Neural progenitor cell (in vitro differentiated cells): ENCODE data around the gene USP13. TPM values are rescaled to one million over a fixed set of nuclear protein-coding genes. Genes with fewer than 3 reads are reported as not detected.
A peak's percentile ranks its signal among the peaks of the same experiment; 100 is the strongest.

Experiments
- DNase-seq: peaks from one replicate; pipeline ENCODE4 v3.0.0-alpha.2; 2016; ENCODE audit warnings: low spot score
- H2AFZ ChIP-seq: fragments of 200-600 bp; sonication (generic); replicated peaks from 2 replicates; pipeline ENCODE4 v1.6.1; 2016; ENCODE audit warnings: antibody characterized with exemption
- H3F3A ChIP-seq: fragments of 200-600 bp; sonication (generic); 2 replicates; pipeline ENCODE4 v1.6.1; 2016; ENCODE audit warnings: antibody characterized with exemption, low read depth
- H3K27ac ChIP-seq: fragments of 200-600 bp; sonication (generic); 2 replicates; pipeline ENCODE4 v1.5.1; 2016; ENCODE audit warnings: mild to moderate bottlenecking
- H3K27me3 ChIP-seq: fragments of 200-600 bp; sonication (generic); 2 replicates; pipeline ENCODE4 v1.6.1; 2016; ENCODE audit warnings: mild to moderate bottlenecking, moderate library complexity
- H3K36me3 ChIP-seq: fragments of 200-600 bp; sonication (generic); 2 replicates; pipeline ENCODE4 v1.5.1; 2016
- H3K4me1 ChIP-seq: fragments of 200-600 bp; sonication (generic); 2 replicates; pipeline ENCODE4 v1.6.1; 2016; ENCODE audit warnings: mixed run types
- H3K4me2 ChIP-seq: fragments of 200-600 bp; sonication (generic); 2 replicates; pipeline ENCODE4 v1.6.1; 2016
- H3K4me3 ChIP-seq: fragments of 200-600 bp; sonication (generic); 2 replicates; pipeline ENCODE4 v1.5.1; 2016
- H3K79me2 ChIP-seq: fragments of 200-600 bp; sonication (generic); 2 replicates; pipeline ENCODE4 v1.6.1; 2016; ENCODE audit warnings: low read depth
- H3K9ac ChIP-seq: fragments of 200-600 bp; sonication (generic); 2 replicates; pipeline ENCODE4 v1.6.1; 2016
- H3K9me3 ChIP-seq: fragments of 200-600 bp; sonication (generic); 2 replicates; pipeline ENCODE4 v1.5.1; 2016; ENCODE audit warnings: low read depth
- H4K20me1 ChIP-seq: fragments of 200-600 bp; sonication (generic); 2 replicates; pipeline ENCODE4 v1.6.1; 2016; ENCODE audit warnings: low read depth
- H3K27ac Mint-ChIP-seq: 3 replicates; pipeline ENCODE4 v1.8.0; 2021; ENCODE audit warnings: mixed read lengths
- H3K27me3 Mint-ChIP-seq: 2 replicates; pipeline ENCODE4 v1.8.0; 2022; ENCODE audit warnings: low read depth, mild to moderate bottlenecking, inconsistent platforms, moderate library complexity, mixed read lengths; ENCODE audit not compliant: insufficient read depth
- H3K36me3 Mint-ChIP-seq: 3 replicates; pipeline ENCODE4 v1.8.0; 2021; ENCODE audit warnings: mixed read lengths
- H3K4me1 Mint-ChIP-seq: 3 replicates; pipeline ENCODE4 v1.8.0; 2021; ENCODE audit warnings: mixed read lengths
- H3K4me3 Mint-ChIP-seq: 3 replicates; pipeline ENCODE4 v1.8.0; 2021; ENCODE audit warnings: mild to moderate bottlenecking, moderate library complexity, mixed read lengths
- H3K9me3 Mint-ChIP-seq: 3 replicates; pipeline ENCODE4 v1.8.0; 2020; ENCODE audit warnings: mixed read lengths
- EZH2 ChIP-seq: fragments of 200-600 bp; sonication (generic); IDR thresholded peaks from 2 replicates; pipeline ENCODE4 v1.6.1; 2017; ENCODE audit warnings: antibody characterized with exemption, mild to moderate bottlenecking, moderate library complexity
- EZH2phosphoT487 ChIP-seq: fragments of 200-600 bp; sonication (generic); IDR thresholded peaks from 2 replicates; pipeline ENCODE4 v1.6.1; 2017; ENCODE audit warnings: antibody characterized with exemption
- total RNA-seq: library from RNA; depleted of rRNA; stranded (reverse); fragments of >200 nt; gene quantifications from 2 replicates; pipeline ENCODE4 v1.2.3, GENCODE V29; 2015; ENCODE audit warnings: low replicate concordance
- TF ChIP-seq, protein P1 (sequence below): fragments of 200-600 bp; sonication (generic); IDR thresholded peaks from 2 replicates; pipeline ENCODE4 v1.5.1; 2017; ENCODE audit warnings: antibody characterized with exemption, mild to moderate bottlenecking

The USP13 gene
- total RNA-seq, 1 donor from 2014 or later, result 17.7 TPM

DNA sequence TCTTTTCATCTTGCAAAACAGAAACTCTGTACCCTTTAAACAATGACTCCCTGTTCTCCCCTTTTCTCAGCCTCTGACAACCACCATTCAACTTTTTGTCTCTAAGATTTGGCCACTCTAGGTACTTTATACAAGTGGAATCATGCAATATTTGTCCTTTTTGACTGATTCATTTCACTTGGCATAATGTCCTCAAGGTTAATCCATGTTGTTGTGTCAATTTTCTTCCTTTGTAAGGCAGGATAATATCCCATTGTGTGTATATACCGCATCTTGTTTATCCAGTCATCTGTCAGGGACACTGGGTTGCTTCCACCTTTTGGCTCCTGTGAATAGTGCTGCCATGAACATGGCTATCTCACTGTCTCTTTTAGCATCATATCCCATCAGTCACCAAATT is 10.3 kb downstream of the USP13 start:
- Histone ChIP-seq H3K27ac (no peak overlapping the region), H3K27me3 (no peaks in the 10 kb centered on the region), H2AFZ (no peak overlapping the region), H3K79me2 (peaks cover 99% of the 10 kb centered on the region), H3F3A (peaks cover 21% of the 10 kb centered on the region), H3K4me3 (no peak overlapping the region), H3K9ac (no peak overlapping the region), H3K36me3 (no peaks in the 10 kb centered on the region), H4K20me1 (peaks cover 96% of the 10 kb centered on the region), H3K4me2 (no peak overlapping the region), H3K9me3 (no peaks in the 10 kb centered on the region), H3K4me1 (peaks cover 38% of the 10 kb centered on the region)
- Mint-ChIP-seq H3K36me3 (peaks cover 12% of the 10 kb centered on the region), H3K27me3 (peaks cover 2% of the 10 kb centered on the region), H3K4me1 (peaks cover 48% of the 10 kb centered on the region), H3K9me3 (no peaks in the 10 kb centered on the region), H3K4me3 (no peak overlapping the region), H3K27ac (peak overlapping the region; percentile 4)
- no peak for DNase-seq
- TF ChIP-seq, protein P1, sequence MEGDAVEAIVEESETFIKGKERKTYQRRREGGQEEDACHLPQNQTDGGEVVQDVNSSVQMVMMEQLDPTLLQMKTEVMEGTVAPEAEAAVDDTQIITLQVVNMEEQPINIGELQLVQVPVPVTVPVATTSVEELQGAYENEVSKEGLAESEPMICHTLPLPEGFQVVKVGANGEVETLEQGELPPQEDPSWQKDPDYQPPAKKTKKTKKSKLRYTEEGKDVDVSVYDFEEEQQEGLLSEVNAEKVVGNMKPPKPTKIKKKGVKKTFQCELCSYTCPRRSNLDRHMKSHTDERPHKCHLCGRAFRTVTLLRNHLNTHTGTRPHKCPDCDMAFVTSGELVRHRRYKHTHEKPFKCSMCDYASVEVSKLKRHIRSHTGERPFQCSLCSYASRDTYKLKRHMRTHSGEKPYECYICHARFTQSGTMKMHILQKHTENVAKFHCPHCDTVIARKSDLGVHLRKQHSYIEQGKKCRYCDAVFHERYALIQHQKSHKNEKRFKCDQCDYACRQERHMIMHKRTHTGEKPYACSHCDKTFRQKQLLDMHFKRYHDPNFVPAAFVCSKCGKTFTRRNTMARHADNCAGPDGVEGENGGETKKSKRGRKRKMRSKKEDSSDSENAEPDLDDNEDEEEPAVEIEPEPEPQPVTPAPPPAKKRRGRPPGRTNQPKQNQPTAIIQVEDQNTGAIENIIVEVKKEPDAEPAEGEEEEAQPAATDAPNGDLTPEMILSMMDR, result no peak
- TF ChIP-seq EZH2phosphoT487, result no peak
- no peak for TF ChIP-seq EZH2

DNA sequence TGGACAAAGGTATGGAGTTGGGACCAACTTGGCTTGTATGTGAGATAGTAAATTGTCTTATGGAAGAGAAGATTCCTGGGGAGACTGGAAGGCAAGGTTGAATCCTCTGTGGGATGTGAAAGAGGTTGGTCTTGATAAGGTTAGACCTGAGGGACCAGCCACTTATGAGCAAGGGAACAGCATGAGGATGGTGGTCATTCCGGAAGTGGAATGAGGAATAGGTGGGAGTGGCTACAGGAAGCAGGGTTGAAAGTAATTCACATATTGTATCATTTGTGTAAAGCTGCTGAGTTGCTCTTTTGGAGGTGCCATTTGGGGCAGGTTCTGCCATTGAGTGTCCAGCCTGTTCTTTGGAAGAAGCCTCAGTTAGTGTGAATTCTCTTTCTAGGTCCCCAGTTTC is 13.2 kb downstream of the USP13 start:
- H3K4me3 Mint-ChIP-seq, result no peak overlapping the region
- H3K79me2 ChIP-seq, result peaks cover 99% of the 10 kb centered on the region
- H3K4me1 ChIP-seq, result peaks cover 38% of the 10 kb centered on the region
- H3F3A ChIP-seq, result peaks cover 21% of the 10 kb centered on the region
- H2AFZ ChIP-seq, result no peak overlapping the region
- no peak for DNase-seq
- no peaks in the 10 kb centered on the region for H3K9me3 Mint-ChIP-seq
- H3K4me3 ChIP-seq, result no peak overlapping the region
- no peaks in the 10 kb centered on the region for H3K36me3 ChIP-seq
- H3K27me3 ChIP-seq, result no peaks in the 10 kb centered on the region
- peaks cover 40% of the 10 kb centered on the region for H3K4me1 Mint-ChIP-seq
- no peaks in the 10 kb centered on the region for H3K27me3 Mint-ChIP-seq
- peak overlapping the region; percentile 52 for H3K4me2 ChIP-seq
- no peaks in the 10 kb centered on the region for H3K9me3 ChIP-seq
- no peak overlapping the region for H3K9ac ChIP-seq
- H3K27ac Mint-ChIP-seq, result no peak overlapping the region
- H3K27ac ChIP-seq, result no peak overlapping the region
- TF ChIP-seq, protein P1, result no peak
- TF ChIP-seq EZH2phosphoT487 (no peak), EZH2 (no peak)
- peaks cover 19% of the 10 kb centered on the region for H3K36me3 Mint-ChIP-seq
- H4K20me1 ChIP-seq, result peaks cover 75% of the 10 kb centered on the region

DNA sequence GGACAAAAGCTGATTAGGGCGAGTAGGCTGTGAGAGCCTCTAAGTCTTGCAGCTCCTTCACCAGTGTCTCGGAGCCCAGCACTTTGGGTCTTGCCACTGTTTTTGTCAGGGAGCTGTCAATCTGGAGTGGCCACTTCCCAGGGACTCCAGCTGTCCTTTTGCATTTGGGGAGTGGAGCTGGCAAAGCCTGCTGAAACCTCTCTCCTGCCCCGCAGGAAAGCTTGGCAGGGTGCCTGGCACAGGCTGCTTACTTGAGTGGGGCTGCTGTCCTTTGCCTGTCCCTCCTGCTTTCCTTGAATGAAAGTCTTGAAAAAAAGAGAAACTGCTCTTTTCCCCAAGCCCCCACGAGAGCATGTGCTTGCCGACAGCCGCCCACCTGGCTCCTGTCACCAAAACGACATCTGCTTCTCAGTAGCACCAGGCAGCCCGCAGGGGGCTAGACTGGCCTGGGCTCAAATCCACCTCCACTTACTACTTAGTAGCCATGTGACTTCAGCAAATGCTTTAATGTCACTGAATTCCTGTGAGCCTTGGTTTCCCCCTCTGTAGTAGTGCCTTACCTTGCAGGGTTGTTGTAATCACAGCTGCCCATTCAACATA is 13.7 kb downstream of the USP13 start:
- Mint-ChIP-seq H3K9me3 (no peaks in the 10 kb centered on the region), H3K27me3 (no peaks in the 10 kb centered on the region), H3K4me1 (peaks cover 37% of the 10 kb centered on the region), H3K4me3 (no peak overlapping the region), H3K36me3 (peaks cover 19% of the 10 kb centered on the region), H3K27ac (no peak overlapping the region)
- H3K9me3 ChIP-seq, result no peaks in the 10 kb centered on the region
- H3K79me2 ChIP-seq, result peaks cover 99% of the 10 kb centered on the region
- H3F3A ChIP-seq, result peaks cover 21% of the 10 kb centered on the region
- TF ChIP-seq, protein P1, result no peak
- no peak for TF ChIP-seq EZH2
- no peak for TF ChIP-seq EZH2phosphoT487
- H3K4me1 ChIP-seq, result peaks cover 33% of the 10 kb centered on the region
- H3K4me3 ChIP-seq, result no peak overlapping the region
- DNase-seq, result peak; percentile 43
- H2AFZ ChIP-seq, result no peak overlapping the region
- H3K4me2 ChIP-seq, result peak overlapping the region; percentile 52
- H3K27me3 ChIP-seq, result no peaks in the 10 kb centered on the region
- peaks cover 70% of the 10 kb centered on the region for H4K20me1 ChIP-seq
- H3K36me3 ChIP-seq, result no peaks in the 10 kb centered on the region
- no peak overlapping the region for H3K9ac ChIP-seq
- H3K27ac ChIP-seq, result no peak overlapping the region
